Umbilical cord (tissue), 2 donors: ENCODE data around the gene COPZ1. TPM values are rescaled to one million over a fixed set of nuclear protein-coding genes. Genes with fewer than 3 reads are reported as not detected.
A peak's percentile ranks its signal among the peaks of the same experiment; 100 is the strongest.
"Not testable (repeated sequence)": the region's sequence is repeated elsewhere in the genome, so short reads cannot be mapped to it uniquely, and the experiment has no call there.

Experiments used
- DNase-seq: peaks from one replicate; pipeline ENCODE4 v3.0.0-alpha.2; 2015; ENCODE audit warnings: low spot score
- total RNA-seq: library from RNA; depleted of rRNA; stranded (reverse); fragments of >200 nt; gene quantifications from one replicate; pipeline ENCODE4 v1.2.3, GENCODE V29; 2014; ENCODE audit warnings: low replicate concordance; ENCODE audit not compliant: insufficient read depth

The COPZ1 gene
- total RNA-seq, 1 donor from 2014 or later: 91.0 TPM

DNA sequence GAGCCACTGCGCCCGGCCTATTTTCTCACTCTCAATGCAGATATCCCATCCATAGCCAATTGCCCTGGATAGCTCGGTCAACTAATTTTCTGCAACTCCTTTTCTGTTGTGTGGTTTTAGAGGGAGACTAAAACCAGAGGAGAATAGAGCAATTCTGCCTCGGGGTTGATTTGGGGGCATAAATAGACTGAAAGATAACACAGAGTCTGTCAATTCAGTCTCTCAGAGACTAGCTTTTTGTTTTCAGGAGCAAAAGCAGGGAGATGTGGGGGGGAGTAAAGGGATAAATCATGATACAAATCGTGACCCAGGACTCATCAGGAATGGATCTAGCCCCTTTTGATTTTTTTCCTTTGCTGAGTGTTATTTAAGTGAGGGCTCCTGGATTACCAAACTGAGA, 6.5 kb downstream of the COPZ1 start:
- no peak for DNase-seq

DNA sequence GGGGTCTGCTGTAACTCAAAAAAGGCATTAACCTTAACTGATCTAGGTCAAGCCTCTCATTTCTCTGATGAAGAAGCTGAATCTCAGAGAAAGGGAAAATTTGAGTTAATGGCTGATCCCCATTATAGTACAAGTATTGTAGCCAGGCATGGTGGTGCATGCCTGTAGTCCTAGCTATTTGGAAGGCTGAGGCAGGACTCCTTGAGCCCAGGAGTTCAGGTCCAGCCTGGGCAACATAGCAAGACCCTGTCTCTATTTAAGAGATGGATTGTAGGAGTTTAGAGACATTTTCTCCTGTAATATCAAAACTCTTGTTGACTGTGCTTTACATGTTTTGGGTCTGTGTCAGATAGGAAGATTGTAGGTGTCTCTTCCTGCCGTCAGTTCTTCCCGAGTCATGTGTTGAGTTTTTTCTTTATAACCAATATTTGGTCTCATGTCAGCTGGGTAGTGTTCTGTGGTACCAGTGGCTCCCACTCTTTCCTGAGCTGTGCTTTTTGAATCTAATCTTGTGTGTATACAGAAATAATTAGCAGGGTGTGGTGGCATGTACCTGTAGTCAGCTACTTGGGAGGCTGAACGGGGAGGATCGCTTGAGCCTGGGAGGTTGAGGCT, 8.6 kb downstream of the COPZ1 start:
- DNase-seq: no peak

DNA sequence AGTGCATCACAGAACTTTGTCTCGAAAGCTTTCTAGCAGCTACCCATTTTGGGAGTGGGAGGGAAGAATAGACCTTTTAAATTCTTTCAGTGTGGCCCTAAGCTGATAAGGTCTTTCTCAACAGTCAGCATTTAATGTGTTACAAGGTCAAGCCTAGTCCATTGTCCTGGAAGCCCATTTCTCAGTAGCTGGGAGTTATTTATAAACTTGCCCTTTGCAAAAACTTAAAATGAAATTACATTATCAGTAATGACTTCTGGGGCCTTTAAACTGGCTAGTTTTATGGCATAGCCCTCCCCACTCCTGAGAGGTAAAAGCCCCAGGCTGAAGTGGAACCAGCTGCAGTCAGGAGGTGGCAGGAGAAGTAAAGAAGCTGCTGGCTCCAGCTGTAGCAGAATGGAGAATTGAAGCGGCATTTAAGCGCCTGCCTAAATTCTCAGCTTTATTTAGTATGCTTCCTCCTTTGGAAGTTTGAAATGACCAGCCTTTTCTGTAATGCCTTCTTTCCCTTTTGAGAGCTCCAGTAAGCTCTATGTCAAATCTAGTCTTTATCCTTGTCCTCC, 12.4 kb downstream of the COPZ1 start:
- peak; percentile 70 for DNase-seq

DNA sequence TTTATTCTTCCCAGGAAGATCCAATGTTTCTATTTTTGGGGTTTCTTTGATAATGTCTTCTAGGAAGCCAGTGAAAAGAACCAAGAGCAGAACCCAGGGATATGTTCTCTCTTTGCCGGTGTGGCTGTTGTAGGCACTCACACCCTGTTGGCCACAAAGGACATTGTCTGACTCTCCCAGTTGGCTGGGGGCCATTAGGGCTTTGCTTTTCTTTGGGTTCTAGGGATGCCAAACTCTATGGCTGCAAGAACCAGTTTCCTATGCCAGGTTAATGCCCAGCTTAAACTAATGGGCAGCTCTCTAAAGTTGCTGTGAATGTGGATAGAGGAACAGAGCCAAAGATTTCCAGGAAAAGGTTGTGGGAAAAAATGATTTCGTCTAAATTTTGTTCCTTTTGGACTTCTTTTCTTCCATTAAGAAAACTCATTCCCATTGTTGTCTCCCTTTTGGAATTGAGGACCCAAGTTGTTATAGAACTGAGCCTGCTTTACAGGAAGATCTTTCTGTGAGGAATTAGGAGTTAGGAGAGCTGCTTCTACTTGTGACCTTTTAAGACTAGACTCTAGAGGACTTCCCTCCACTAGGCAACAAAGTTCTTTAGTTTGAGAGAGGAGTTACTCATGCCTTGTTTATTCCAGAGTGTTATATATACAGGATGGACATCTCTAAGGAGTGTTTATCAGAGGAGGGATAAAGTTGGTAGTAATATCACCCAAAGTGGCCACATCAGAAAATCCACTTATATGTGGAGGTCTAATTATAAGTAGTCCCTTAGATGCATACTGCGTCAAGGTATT, 13.1 kb downstream of the COPZ1 start:
- no peak for DNase-seq

DNA sequence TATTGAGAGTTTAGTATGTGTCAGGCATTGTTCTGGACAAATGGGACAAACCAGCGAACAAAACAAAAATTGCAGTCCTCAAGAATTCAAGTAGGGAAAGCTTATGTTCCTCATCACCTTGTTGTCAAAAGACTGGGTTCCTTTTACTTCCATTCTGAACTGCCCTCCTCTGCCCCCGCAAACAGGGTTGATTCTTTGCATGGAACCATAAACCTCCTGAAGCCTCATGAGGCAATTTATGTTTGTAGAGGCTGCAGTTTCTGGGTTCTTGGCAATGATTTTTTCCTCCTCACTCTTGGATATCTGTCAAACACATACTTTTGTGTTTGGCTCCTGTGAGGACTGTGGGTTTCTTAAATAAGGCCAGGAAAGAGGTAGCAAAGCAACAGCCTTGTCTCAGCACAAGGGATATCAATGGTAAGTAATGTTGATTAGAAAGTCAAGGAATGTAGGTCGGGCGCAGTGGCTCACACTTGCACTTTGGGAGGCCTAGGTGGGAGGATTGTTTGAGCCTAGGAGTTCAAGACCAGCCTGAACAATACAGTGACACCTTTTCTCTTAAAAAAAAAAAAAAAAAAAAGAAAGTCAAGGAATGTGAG, 13.9 kb downstream of the COPZ1 start:
- DNase-seq: no peak

DNA sequence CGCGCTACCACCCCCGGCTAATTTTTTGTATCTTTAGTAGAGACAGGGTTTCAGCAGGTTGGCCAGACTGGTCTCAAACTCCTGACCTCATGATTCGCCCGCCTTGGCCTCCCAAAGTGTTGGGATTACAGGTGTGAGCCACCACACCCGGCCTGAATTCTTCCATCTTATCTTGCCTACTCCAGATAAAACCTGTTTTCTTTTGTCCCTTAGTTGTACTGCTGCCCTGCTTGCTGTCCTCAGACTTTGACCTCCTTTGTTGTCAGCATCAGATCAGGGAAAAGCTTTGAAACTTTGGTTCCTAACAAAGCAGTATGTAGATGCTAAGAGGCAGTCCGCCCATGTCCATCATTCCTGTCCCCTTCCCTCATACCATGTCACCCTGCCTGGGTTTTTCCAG, 15.9 kb downstream of the COPZ1 start:
- no peak for DNase-seq

DNA sequence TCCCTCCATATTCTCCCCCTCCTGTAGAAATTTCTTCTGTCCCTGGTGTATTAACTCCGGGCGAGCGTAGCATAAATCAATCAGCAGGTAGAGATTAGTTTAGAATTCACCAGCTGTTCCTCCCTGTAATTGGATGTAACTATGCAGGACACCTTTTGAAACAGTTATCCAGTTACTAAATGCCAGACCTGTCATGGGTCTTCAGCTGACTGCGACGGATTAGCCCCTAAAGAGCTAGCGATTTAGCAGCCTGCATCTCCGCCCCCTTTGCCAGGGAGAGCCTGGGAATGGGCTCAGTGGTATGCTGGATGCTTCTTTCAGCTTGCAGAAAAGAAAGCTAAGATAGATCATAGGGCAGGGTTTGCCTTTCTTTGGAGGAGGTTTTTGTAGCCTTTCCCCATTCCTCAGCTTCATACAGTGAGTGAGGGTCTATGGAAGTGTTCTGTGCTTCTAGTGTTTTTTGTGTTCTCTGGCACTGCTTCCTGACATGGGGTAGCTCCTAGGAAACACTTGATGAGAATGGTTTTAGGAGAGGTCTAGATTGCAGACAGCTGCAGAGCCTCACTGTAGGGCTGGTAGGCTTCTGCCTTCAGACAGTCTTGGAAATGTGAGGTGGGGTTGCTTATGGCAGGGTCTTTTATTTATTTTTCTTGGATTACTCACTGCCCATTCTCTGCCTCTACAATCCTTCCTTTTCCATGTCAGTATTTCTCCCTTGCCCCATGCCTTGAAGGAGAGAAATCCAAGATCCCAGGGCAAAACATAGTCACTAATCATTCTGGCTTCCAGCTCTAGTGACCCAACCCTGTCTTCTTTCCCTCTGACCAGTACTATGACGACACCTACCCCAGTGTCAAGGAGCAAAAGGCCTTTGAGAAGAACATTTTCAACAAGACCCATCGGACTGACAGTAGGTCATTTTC, 16.7 kb downstream of the COPZ1 start:
- no peak for DNase-seq

DNA sequence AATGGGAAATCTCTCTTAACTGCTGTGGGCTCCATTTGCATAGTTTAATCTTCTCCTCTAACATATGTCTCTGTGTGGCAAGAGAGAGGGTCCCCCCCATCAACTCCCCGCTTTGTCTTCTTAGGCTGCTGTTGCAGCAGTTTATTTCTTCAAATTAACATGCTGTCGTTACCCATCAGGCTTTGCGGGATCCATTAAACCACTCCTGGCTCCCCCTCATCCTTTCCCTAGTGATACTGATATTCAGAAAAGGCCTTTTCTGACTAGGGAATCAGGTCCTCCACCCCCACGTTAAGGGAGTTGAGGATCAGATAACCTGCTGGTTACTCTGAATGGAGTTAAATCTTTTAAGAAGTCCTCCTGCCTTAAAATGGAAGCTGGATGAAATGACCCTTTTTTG, 24.1 kb downstream of the COPZ1 start:
- DNase-seq: no peak

DNA sequence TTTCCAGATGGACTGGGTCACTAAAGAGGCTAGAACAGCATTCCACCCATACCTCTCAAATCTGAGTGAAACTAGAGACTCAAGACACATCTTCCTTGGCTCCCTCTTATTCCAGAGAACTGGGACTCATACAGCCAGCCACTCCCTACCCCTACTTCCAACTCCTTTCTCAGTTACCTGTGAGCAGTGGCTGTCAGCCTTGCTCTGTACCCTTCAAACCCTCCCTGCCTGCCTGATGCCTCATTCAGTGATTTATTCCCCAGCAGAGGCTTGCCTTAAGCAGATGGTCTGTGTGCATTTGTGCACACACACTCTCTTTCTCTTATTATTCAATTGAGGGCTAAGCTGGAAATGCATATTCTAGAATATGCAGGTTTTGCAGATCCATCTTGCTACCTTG, 24.7 kb downstream of the COPZ1 start:
- no peak for DNase-seq

DNA sequence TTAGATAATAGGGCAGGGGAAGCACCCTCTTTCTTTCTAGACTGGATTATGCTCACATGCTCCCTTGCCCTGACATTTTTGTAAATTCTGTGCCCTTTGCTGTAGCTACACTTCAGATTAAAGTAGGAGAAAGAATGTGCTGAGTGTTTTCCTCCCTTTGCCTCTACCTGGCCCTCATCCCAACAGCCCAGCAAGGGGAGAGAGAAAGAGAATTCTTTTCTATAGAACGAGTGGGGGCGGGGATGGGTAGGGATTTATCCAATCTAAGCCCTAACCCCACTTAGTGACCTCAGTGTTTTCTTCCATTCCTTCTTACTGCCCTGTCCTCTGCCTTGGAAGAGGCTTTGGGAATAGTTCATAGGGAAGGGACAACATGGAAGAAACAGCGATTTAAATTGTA, 25.8 kb downstream of the COPZ1 start:
- no peak for DNase-seq

DNA sequence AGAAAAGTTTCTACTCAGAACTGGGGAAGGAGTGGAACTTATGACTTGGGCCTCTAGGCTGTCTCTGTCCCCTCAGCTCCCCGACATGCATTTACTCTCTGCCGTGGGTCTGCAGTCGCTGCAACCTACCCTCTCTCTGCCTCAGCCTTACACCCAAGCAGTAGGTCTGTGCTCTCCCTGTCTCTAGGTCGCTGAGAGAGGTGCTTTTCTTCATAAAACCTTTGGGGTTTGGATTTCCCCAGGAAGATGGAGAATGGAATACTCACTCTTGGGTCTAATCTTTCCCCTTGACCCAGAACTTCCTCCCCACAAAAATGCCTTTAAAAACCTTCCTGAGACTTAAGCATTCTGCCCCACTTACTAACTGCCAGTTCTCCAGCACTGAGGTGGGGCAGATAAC, 26.4 kb downstream of the COPZ1 start:
- no peak for DNase-seq

DNA sequence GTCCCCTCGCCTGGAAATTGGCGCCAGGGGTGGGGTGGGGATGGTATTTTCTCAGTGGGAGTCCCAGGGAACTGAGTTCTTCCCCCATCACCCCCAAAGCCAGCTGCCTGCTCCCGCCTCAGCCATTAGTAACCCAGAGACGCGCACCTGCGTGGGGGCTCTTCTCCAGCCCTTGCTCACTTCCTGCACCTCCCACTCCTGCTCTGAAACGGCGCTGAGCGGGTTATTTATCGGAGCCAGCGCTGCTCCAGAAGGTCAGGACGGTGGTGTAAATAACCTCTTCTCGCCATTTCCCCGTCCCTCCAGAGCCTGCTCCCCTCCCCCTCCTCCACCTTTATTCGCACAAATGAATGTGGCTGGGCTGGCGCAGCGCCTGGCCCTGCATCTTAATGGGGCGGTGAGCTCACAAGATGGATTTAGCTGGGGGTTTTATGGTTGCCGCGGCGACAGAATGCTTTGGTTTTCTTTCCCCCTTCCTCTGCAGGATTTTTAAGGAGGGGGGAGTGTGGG, 27.1 kb downstream of the COPZ1 start:
- peak; percentile 81 for DNase-seq

DNA sequence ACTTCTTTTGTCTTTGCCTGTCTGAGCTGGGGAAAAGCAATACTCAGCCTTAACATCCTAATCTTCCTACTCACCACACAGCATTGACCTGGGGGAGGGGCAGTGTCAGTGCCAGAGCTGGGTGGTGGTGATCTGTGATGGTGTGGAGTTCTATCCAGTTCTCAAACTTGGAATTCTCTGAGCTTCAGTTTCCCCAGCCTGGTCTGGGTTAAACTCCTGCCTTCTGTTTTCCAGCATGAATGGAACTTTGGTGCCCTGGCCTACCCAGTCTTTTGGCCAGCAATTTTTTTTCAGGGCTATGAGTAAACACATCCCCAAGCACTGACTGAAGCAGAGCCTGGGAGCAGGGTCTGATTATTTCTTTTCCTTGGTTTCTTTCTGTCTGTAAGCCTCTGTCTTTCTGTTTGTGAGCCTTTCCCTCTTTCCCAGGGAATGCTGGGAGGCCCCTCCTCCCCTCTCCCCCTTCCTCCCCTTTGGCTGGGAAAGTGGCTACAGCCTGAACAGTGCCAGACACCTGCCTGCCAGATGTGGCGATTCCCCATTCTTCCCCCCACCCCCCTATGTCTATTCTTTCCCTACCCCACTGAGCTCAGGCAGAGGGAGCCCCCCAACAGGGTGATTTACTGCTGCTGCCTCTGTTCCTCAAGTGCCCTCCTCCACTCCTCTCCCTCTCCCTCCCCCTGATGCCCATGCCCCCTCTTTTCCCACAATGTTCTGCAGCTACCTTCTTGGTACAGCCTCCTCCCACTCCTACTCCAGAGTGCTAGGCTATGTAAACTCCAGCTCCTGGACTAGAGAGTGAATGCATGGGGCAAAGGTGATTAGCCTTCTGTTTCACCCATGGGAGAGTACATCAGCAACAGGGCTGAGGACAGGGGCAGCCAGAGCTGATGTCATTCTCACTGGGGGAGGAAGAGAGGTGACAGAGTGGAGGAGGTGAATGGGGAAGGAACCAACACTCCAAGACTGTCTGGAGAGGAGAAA, 28.3 kb downstream of the COPZ1 start:
- DNase-seq: no peak

DNA sequence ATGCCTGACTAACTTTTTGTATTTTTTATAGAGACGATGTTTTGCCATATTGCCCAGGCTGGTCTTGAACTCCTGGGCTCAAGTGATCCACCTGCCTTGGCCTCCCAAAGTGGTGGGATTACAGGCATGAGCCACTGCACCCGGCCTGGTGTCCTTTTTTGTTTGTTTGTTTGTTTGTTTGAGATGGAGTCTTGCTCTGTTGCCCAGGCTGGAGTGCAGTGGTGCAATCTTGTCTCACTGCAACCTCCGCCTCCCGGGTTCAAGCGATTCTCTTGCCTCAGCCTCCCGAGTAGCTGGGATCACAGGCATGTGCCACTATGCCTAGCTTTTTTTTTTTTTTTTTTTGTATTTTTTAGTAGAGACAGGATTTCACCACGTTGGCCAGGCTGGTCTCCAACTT, 29.3 kb downstream of the COPZ1 start:
- DNase-seq: not testable (repeated sequence)

DNA sequence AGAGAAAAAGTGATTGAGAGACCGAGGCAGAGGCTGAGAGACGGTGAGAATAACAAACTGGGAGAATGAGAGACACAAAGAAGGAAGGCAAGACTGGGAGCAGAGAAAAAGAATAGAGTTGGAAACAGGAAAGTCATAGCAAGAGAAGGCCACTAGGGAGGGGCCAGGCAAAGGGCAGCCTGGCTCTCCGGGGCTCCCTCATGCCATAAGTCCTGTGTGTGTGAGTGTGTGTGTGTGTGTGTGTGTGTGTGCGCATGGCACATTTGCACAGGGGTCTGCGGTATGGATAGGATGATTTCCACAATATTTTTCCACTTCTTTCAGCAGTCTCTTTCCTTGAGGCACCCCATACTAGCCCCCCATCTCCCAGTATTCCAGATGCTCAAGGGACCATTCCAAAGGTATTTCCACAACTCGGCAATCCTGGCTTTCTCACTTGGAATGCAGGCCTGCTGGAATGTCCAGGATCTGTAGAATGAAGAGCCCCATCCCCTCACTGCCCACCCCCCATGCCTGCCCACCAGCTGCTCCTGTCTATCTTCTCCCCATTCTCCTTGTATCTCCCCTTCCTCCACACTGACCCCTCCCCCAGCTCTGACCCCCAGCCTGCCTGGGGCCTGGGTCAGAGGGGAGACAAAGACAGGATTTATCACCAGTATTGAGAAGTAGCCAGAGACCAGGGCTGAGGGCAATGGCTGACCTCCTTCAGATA, 30.3 kb downstream of the COPZ1 start:
- DNase-seq: no peak

DNA sequence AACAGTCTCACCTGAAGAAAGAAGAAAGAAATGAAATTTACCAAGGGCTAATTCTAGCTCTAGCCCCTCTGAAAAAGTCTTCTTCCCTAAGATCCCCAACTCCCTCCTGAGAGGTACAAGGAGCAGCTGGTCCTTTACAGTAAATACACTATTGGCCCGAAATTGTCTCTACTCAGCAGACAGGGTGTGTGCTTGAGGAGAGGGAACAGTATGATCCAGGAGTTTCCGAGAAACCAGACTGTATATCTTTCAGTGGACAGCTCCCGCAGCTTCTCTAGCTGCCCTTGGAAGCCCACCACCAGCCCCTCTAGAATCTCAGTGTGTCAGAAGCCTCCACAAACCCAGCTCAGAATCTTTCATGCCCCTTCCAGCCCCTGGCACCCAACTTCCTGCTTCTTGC, 31.3 kb downstream of the COPZ1 start:
- DNase-seq: no peak

DNA sequence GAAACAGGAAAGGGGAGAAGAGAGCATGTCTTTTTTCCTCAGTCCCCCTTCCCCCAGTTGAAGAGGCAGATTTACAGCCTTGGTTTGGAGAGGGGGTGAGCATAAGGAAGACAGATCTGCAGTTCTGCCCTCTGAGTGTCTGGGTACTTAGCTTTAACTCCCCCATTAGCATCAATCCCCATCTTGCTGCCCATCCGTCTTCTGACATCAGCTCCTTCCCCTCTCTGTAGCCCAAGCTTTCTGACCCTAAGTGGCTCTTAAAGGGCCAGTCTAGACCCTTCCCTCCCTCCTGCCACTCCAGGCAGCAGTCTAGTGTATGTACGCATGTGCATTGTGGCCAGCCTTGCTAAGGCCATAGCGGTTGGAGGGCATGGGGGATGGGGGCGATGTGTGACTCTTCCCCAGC, 32.0 kb downstream of the COPZ1 start:
- DNase-seq: no peak

DNA sequence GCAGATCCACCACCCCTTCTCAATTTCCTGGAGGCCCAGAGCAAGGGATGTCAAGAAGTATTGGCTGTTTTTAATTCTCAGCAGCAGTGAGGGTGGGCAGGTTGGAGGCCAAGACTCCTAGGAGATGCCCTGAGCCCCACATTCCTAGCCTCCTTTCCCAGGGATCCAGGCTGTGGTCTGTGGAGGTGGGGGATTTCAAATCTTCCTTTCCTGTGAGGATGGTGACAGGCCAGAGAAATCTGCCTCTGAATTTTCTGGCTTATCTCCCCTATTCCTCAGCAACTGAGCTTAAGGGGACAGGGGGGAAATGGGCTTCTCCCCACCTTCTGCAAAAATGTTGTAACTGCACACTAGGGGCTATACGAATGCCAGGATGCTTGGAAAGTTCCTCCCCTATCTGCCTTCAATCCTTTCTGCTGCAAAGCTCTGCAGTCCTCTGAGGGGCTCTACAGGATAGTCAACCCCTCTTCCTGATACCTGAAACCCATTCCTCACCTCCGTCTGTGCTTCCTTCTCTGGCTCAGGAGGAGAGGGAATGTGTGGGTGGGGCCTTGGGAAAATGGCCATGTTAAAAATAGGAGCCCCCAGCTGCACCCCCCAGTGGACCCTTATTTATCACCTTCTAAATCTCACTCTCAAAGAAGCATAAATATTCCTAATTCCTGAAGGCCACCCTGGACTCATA, 32.7 kb downstream of the COPZ1 start:
- no peak for DNase-seq
